ENCODE measurements around the gene GPR108.
"Not testable (repeated sequence)": the region's sequence is repeated elsewhere in the genome, so short reads cannot be mapped to it uniquely, and the experiment has no call there.

Gene GPR108

DNA sequence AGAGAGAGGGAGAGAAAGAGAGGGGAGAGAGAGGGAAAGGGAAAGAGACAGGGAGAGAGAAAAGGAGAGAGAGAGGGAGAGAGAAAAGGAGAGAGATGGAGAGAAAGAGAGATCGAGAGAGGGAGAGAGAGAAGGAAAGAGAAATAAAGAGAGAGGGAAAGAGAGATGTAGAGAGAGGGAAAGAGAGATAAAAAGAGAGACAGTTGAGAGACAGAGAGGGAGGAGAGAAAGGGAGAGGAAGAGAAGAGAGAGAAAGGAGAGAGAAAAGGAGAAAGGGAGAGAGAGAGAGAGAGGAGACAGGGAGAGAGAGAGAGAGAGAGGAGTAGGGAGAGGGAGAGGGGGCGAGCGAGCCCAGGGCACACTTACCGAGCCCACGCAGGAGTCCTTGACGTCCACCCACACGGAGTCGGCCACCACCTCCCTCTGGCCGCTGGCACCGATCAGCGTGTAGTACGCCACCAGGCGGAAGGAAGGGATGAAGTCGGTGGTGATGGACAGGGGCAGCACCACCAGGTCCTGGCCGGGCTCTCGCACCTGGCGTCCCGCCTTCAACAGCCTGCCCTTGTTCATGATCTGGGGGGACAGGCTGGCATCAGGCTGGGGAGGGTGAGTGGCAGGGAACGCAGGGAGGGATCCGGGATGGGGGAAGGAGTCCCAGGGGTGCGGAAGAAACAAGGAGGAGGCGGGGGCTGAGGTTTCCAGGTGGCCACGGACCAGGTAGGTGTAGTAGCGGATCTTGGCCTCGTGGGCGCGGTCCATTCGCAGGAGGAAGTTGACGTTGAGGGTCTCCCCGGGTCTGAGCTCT, 26.9 kb downstream of the GPR108 start:
- Histone ChIP-seq H3K27me3 (ENCODE audit: low read depth, low read length) (no peaks in the 10 kb centered on the region), H3K27ac (ENCODE audit: low read length) (no peak overlapping the region), H3K4me3 (ENCODE audit: low read depth in 1 of 2, low read length in 2 of 2) (no peak overlapping the region), H3K4me1 (ENCODE audit: control insufficient read depth in 1 of 2, insufficient read depth in 2 of 2, low read length in 2 of 2) (no peaks in the 10 kb centered on the region), H3K9me3 (ENCODE audit: control insufficient read depth in 1 of 2, low read length in 2 of 2) (no peaks in the 10 kb centered on the region), H3K36me3 (ENCODE audit: control insufficient read depth in 1 of 2, insufficient read depth in 2 of 2, low read length in 2 of 2) (no peaks in the 10 kb centered on the region)

DNA sequence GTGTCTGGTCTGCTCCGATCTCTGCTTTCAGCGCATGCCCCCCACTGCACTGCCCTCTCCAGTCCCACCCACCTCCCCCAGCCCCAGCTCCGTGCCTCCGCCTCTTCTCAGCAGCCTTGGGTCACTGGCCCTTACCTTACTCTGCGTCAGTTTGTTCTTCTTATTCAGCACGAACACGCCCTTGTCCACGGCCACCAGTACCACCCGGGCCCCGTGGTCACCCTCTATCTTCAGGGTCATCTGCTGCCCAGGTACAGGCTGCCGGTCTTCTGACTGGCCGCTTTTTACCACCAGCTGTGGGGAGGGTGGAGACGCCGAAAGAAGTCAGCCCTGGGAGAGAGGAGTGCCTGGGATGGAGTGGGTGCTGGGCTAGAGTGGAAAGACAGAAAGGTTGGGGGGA, 27.8 kb downstream of the GPR108 start:
- no peaks in the 10 kb centered on the region for H3K27me3 ChIP-seq (ENCODE audit: low read depth, low read length)
- H3K4me1 ChIP-seq (ENCODE audit: control insufficient read depth in 1 of 2, insufficient read depth in 2 of 2, low read length in 2 of 2) = no peaks in the 10 kb centered on the region
- no peaks in the 10 kb centered on the region for H3K9me3 ChIP-seq (ENCODE audit: control insufficient read depth in 1 of 2, low read length in 2 of 2)
- H3K36me3 ChIP-seq (ENCODE audit: control insufficient read depth in 1 of 2, insufficient read depth in 2 of 2, low read length in 2 of 2) = no peaks in the 10 kb centered on the region
- H3K4me3 ChIP-seq (ENCODE audit: low read depth in 1 of 2, low read length in 2 of 2) = no peak overlapping the region
- no peak overlapping the region for H3K27ac ChIP-seq (ENCODE audit: low read length)

DNA sequence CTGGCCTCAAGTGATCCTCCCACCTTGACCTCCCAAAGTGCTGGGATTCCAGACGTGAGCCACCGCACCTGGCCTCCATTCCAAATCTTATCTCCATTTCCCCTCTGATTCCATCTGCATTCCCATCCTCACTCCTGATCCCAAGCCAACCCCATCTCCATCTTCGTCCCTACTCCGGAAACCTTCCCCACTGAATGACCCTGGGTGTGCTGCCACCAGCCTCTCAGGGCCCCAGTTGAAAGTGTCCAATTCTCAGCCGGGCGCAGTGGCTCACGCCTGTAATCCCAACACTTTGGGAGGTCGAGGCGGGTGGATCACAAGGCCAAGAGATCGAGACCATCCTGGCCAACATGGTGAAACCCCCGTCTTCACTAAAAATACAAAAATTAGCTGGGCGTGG, 28.5 kb downstream of the GPR108 start:
- H3K27me3 ChIP-seq (ENCODE audit: low read depth, low read length) = not testable (repeated sequence)

DNA sequence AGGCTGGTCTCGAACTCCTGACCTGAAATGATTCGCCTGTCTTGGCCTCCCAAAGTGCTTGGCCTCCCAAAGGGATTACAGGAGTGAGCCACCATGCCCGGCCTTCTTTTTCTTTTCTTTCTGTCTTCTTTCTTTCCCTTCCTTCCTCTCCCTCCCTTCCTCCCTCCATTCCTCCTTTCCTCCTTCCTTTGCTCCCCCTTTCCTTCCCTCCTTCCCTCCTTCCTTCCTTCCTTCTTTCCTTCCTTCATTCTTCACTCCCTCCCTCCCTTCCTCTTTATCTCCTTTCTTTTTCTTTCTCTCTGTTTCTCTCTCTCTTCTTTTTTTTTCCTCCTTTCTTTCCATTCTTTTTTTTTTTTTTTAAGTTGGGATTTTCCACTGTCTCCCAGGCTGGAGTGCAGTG, 29.0 kb downstream of the GPR108 start:
- Histone ChIP-seq H3K27me3 (ENCODE audit: low read depth, low read length) (no peaks in the 10 kb centered on the region), H3K27ac (ENCODE audit: low read length) (no peak overlapping the region)

More for the DNA sequence above, 28.5 kb downstream of the GPR108 start:
- not testable (repeated sequence) for H3K36me3 ChIP-seq (ENCODE audit: control insufficient read depth in 1 of 2, insufficient read depth in 2 of 2, low read length in 2 of 2); H3K4me1 ChIP-seq (ENCODE audit: control insufficient read depth in 1 of 2, insufficient read depth in 2 of 2, low read length in 2 of 2); H3K4me3 ChIP-seq (ENCODE audit: low read depth in 1 of 2, low read length in 2 of 2); H3K27ac ChIP-seq (ENCODE audit: low read length); H3K9me3 ChIP-seq (ENCODE audit: control insufficient read depth in 1 of 2, low read length in 2 of 2)

DNA sequence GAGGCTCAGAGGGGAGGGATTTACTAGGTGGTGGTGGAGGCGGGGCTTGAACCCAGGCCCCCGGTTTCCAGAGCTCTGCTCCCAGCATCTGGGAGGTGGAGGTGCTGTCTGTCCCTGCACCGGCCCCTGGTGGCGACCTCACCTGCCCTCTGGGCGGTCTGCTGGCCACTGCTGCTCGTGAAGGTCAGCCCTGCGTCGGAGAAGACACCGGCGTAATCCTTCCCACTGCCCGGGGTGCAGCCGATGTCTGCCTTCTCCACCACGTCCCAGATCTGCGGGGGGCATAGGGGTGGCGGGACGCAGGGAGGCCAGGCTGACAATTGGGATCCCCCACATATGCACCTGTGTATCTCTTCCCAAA, 29.7 kb downstream of the GPR108 start:
- H3K4me3 ChIP-seq (ENCODE audit: low read depth in 1 of 2, low read length in 2 of 2) = no peak overlapping the region
- no peak overlapping the region for H3K27ac ChIP-seq (ENCODE audit: low read length)
- no peaks in the 10 kb centered on the region for H3K27me3 ChIP-seq (ENCODE audit: low read depth, low read length)
- H3K4me1 ChIP-seq (ENCODE audit: control insufficient read depth in 1 of 2, insufficient read depth in 2 of 2, low read length in 2 of 2) = no peaks in the 10 kb centered on the region
- no peaks in the 10 kb centered on the region for H3K36me3 ChIP-seq (ENCODE audit: control insufficient read depth in 1 of 2, insufficient read depth in 2 of 2, low read length in 2 of 2)
- no peaks in the 10 kb centered on the region for H3K9me3 ChIP-seq (ENCODE audit: control insufficient read depth in 1 of 2, low read length in 2 of 2)

More for the DNA sequence above, 29.0 kb downstream of the GPR108 start:
- H3K4me1 ChIP-seq (ENCODE audit: control insufficient read depth in 1 of 2, insufficient read depth in 2 of 2, low read length in 2 of 2) = no peaks in the 10 kb centered on the region
- H3K9me3 ChIP-seq (ENCODE audit: control insufficient read depth in 1 of 2, low read length in 2 of 2) = no peaks in the 10 kb centered on the region
- H3K4me3 ChIP-seq (ENCODE audit: low read depth in 1 of 2, low read length in 2 of 2) = no peak overlapping the region
- no peaks in the 10 kb centered on the region for H3K36me3 ChIP-seq (ENCODE audit: control insufficient read depth in 1 of 2, insufficient read depth in 2 of 2, low read length in 2 of 2)

DNA sequence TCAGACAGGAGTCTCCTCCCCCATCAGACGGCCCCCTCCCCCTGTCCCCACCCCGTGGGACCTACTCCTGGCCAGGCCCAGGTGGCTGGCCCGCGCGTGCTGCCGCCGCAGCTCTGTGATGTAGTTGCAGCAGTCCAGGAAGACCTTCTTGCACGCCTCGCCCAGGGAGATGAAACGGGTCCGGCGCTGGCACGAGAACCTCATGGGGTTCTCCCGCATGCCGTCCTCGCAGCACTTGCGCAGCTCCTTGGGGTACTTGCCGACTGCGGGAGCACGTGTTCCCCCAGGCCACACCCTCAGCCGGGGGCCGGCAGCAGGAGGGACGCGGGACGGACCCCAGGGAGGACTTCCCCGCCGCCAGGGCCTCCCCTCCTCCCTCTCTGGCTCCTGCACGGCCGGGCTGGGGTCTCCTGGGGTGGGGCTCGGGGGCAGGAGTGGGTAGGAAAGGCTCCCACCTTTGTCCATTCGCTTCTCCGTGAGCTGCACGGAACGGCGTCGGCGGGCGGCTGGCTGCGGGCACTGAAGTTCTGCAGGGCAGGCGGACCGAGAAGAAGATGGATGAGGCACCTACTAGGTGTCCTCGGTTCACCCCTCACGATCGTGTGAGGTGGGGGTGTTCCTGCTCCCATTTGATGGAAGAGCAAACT, 30.2 kb downstream of the GPR108 start:
- H3K27me3 ChIP-seq (ENCODE audit: low read depth, low read length) = no peaks in the 10 kb centered on the region
- H3K9me3 ChIP-seq (ENCODE audit: control insufficient read depth in 1 of 2, low read length in 2 of 2) = no peaks in the 10 kb centered on the region
- no peak overlapping the region for H3K27ac ChIP-seq (ENCODE audit: low read length)
- H3K36me3 ChIP-seq (ENCODE audit: control insufficient read depth in 1 of 2, insufficient read depth in 2 of 2, low read length in 2 of 2) = no peaks in the 10 kb centered on the region
- no peaks in the 10 kb centered on the region for H3K4me1 ChIP-seq (ENCODE audit: control insufficient read depth in 1 of 2, insufficient read depth in 2 of 2, low read length in 2 of 2)
- H3K4me3 ChIP-seq (ENCODE audit: low read depth in 1 of 2, low read length in 2 of 2) = no peak overlapping the region

DNA sequence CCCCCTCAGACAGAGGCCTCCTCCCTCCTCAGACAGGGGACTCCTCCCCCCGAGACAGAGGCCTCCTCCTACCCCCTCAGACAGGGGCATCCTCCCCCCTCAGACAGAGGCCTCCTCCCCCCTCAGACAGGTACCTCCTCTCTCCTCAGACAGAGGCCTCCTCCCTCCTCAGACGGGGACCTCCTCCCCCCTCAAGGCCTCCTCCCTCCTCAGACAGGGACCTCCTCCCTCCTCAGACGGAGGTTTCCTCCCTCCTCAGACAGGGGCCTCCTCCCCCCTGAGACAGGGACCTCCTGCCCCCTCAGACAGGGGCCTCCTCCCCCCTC, 30.8 kb downstream of the GPR108 start:
- Histone ChIP-seq H3K36me3 (ENCODE audit: control insufficient read depth in 1 of 2, insufficient read depth in 2 of 2, low read length in 2 of 2) (no peaks in the 10 kb centered on the region), H3K4me3 (ENCODE audit: low read depth in 1 of 2, low read length in 2 of 2) (no peak overlapping the region), H3K9me3 (ENCODE audit: control insufficient read depth in 1 of 2, low read length in 2 of 2) (no peaks in the 10 kb centered on the region), H3K4me1 (ENCODE audit: control insufficient read depth in 1 of 2, insufficient read depth in 2 of 2, low read length in 2 of 2) (no peaks in the 10 kb centered on the region), H3K27ac (ENCODE audit: low read length) (no peak overlapping the region), H3K27me3 (ENCODE audit: low read depth, low read length) (no peaks in the 10 kb centered on the region)

DNA sequence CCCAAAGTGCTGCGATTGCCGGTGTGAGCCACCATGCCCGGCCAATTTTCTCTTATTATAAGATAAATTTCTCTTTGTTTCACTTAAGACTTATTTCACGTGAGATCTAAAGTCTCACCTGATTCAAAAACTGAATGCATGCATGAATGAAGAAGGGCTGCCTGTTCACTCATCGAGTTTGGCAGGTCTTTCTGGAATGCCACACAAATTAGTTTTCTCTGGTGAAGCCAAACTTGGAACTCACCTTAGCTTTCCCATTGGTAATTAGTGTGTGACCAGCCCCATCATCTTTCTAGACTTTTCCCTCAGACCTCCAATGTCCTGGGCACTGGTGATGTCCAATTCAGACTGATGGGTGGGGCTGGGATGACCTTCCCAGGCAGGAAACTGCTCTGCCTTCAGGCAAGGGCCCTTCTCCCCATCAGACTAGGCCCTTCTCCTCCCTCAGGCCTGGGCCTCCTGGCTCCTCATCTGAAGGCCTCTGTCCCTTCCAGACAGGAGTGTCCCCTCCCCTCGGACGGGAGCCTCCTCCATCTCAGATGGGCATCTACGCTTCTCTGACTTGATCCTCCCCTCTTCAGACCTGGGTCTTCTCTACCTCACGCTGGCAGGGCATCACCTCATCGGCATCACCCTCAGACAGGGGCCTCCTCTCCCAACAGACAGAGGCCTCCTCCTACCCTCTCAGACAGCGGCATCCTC, 31.3 kb downstream of the GPR108 start:
- Histone ChIP-seq H3K4me3 (ENCODE audit: low read depth in 1 of 2, low read length in 2 of 2) (no peak overlapping the region), H3K27ac (ENCODE audit: low read length) (no peak overlapping the region)

DNA sequence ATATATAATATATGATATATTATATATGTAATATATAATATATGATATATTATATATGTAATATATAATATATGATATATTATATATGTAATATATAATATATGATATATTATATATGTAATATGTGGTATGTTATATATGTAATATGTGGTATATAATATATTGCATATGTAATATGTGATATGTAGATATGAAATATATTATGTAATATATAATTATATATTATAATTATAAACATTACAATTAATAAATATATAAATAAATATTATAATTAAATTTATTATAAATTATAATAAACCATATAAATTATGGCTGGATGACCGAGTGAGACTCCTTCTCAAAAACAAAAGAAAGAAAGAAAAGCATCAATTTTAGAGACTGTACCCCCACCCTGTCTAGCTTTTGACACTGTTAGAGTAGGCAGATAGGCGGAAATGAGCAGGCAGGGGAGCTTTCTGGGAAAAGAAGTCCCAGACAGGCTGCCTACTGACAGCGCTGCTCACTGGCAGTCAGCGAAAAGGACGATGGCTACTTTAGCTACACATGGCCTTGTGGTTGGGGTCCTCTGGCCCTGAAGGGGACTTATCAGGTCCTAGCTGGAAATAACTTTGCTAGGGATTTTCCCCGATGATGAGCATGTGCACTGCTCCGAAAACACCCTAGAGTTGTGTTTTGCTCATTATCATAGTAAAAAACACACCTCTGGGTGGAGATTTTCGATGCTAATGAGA, 36.6 kb downstream of the GPR108 start:
- no peaks in the 10 kb centered on the region for H3K27me3 ChIP-seq (ENCODE audit: low read depth, low read length)
- H3K4me3 ChIP-seq (ENCODE audit: low read depth in 1 of 2, low read length in 2 of 2) = no peak overlapping the region
- no peak overlapping the region for H3K27ac ChIP-seq (ENCODE audit: low read length)

More for the DNA sequence above, 31.3 kb downstream of the GPR108 start:
- Histone ChIP-seq H3K36me3 (ENCODE audit: control insufficient read depth in 1 of 2, insufficient read depth in 2 of 2, low read length in 2 of 2) (no peaks in the 10 kb centered on the region), H3K27me3 (ENCODE audit: low read depth, low read length) (no peaks in the 10 kb centered on the region), H3K9me3 (ENCODE audit: control insufficient read depth in 1 of 2, low read length in 2 of 2) (no peaks in the 10 kb centered on the region), H3K4me1 (ENCODE audit: control insufficient read depth in 1 of 2, insufficient read depth in 2 of 2, low read length in 2 of 2) (no peaks in the 10 kb centered on the region)

DNA sequence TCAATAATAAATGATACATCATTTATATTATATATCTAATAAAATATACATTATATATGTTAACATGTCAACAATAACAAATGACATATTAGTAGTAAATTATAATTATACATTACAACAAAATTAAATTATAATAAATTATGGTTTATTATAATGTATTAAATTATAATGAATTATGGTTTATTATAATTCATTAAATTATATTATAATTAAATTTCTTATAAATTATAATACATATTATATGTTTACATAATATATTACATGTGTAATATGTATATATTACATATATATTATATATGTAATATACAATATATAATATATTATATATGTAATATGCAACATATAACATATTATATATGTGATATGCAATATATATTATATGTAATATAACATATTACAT, 37.4 kb downstream of the GPR108 start:
- H3K9me3 ChIP-seq (ENCODE audit: control insufficient read depth in 1 of 2, low read length in 2 of 2) = no peaks in the 10 kb centered on the region
- no peaks in the 10 kb centered on the region for H3K36me3 ChIP-seq (ENCODE audit: control insufficient read depth in 1 of 2, insufficient read depth in 2 of 2, low read length in 2 of 2)
- no peaks in the 10 kb centered on the region for H3K4me1 ChIP-seq (ENCODE audit: control insufficient read depth in 1 of 2, insufficient read depth in 2 of 2, low read length in 2 of 2)
- H3K27me3 ChIP-seq (ENCODE audit: low read depth, low read length) = no peaks in the 10 kb centered on the region
- no peak overlapping the region for H3K4me3 ChIP-seq (ENCODE audit: low read depth in 1 of 2, low read length in 2 of 2)
- no peak overlapping the region for H3K27ac ChIP-seq (ENCODE audit: low read length)

More for the DNA sequence above, 36.6 kb downstream of the GPR108 start:
- Histone ChIP-seq H3K4me1 (ENCODE audit: control insufficient read depth in 1 of 2, insufficient read depth in 2 of 2, low read length in 2 of 2) (no peaks in the 10 kb centered on the region), H3K36me3 (ENCODE audit: control insufficient read depth in 1 of 2, insufficient read depth in 2 of 2, low read length in 2 of 2) (no peaks in the 10 kb centered on the region), H3K9me3 (ENCODE audit: control insufficient read depth in 1 of 2, low read length in 2 of 2) (no peaks in the 10 kb centered on the region)

DNA sequence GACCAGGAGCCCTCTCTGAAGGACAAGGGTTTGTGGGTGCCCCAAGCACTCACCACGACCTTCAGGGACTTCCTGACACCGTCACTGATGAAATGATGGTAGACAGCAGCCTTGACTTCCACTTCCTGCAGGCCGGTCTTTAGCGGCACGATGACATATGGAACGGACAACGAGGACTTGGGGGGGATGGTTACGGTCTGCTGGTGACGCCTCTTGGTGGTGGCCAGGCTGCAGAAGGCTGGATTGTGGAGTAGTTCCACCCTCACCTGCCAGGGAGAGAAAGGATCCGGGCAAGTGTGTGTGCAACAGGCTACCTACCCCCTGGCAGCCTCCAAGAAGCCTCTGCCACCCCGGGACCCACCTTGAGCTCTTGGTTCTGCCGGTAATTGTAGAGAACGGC, 40.1 kb downstream of the GPR108 start:
- no peak overlapping the region for H3K27ac ChIP-seq (ENCODE audit: low read length)
- no peaks in the 10 kb centered on the region for H3K9me3 ChIP-seq (ENCODE audit: control insufficient read depth in 1 of 2, low read length in 2 of 2)
- H3K36me3 ChIP-seq (ENCODE audit: control insufficient read depth in 1 of 2, insufficient read depth in 2 of 2, low read length in 2 of 2) = no peaks in the 10 kb centered on the region
- H3K4me3 ChIP-seq (ENCODE audit: low read depth in 1 of 2, low read length in 2 of 2) = no peak overlapping the region
- no peaks in the 10 kb centered on the region for H3K4me1 ChIP-seq (ENCODE audit: control insufficient read depth in 1 of 2, insufficient read depth in 2 of 2, low read length in 2 of 2)
- H3K27me3 ChIP-seq (ENCODE audit: low read depth, low read length) = no peaks in the 10 kb centered on the region

Measured in muscle layer of duodenum (tissue), 2 donors.